Neuronal stem cell (in vitro differentiated cells): ENCODE data around the gene CEL.

Source experiments
- DNase-seq: peaks from one replicate; pipeline ENCODE4 v3.0.0-alpha.2; 2013; ENCODE audit warnings: low spot score
- H2AFZ ChIP-seq: one replicate; pipeline ENCODE4 v1.6.1; 2013; ENCODE audit warnings: mild to moderate bottlenecking, low read length, inconsistent platforms
- H2AK5ac ChIP-seq: 2 replicates; pipeline ENCODE4 v1.6.1; 2013; ENCODE audit warnings: low read depth, mild to moderate bottlenecking, inconsistent platforms, low read length, moderate library complexity, mixed read lengths
- H2BK120ac ChIP-seq: 2 replicates; pipeline ENCODE4 v1.6.1; 2013; ENCODE audit warnings: low read depth, mild to moderate bottlenecking, inconsistent platforms, low read length, moderate library complexity, mixed read lengths
- H2BK12ac ChIP-seq: one replicate; pipeline ENCODE4 v1.6.1; 2013; ENCODE audit warnings: low read length, inconsistent platforms
- H2BK15ac ChIP-seq: 2 replicates; pipeline ENCODE4 v1.6.1; 2013; ENCODE audit warnings: mild to moderate bottlenecking, low read length, inconsistent platforms, mixed read lengths
- H2BK5ac ChIP-seq: one replicate; pipeline ENCODE4 v1.6.1; 2013; ENCODE audit warnings: inconsistent platforms, mild to moderate bottlenecking, low read length, moderate library complexity
- H3K14ac ChIP-seq: one replicate; pipeline ENCODE4 v1.6.1; 2013; ENCODE audit warnings: low read length, inconsistent platforms
- H3K18ac ChIP-seq: 2 replicates; pipeline ENCODE4 v1.6.1; 2013; ENCODE audit warnings: low read length, inconsistent platforms
- H3K23ac ChIP-seq: 2 replicates; pipeline ENCODE4 v1.6.1; 2013; ENCODE audit warnings: low read depth, mild to moderate bottlenecking, mixed read lengths, low read length, inconsistent platforms; ENCODE audit not compliant: poor library complexity
- H3K27ac ChIP-seq: replicated peaks from 3 replicates; pipeline ENCODE4 v1.5.1; 2013; ENCODE audit warnings: low read length, inconsistent platforms
- H3K27me3 ChIP-seq, 3 experiments: 2 replicates each; pipeline ENCODE4 v1.6.1; 2013; ENCODE audit warnings: low read length in 3 of 3, mild to moderate bottlenecking in 2 of 3, inconsistent platforms in 1 of 3, low read depth in 1 of 3, mixed read lengths in 1 of 3, moderate library complexity in 1 of 3; ENCODE audit not compliant: control insufficient read depth in 3 of 3, insufficient read depth in 3 of 3
- H3K36me3 ChIP-seq, 2 donors: replicated peaks in 1 of 2; 2 replicates each; pipeline ENCODE4 v1.6.1; 2013; ENCODE audit warnings: low read length in 2 of 2; ENCODE audit not compliant: control insufficient read depth in 2 of 2, insufficient read depth in 2 of 2
- H3K4ac ChIP-seq: 2 replicates; pipeline ENCODE4 v1.6.1; 2013; ENCODE audit warnings: inconsistent platforms, mild to moderate bottlenecking, low read length, moderate library complexity
- H3K4me1 ChIP-seq, 2 donors: 1 replicate in 1 of 2; 2 replicates in 1 of 2; pipeline ENCODE4 v1.6.1; 2013; ENCODE audit warnings: low read length in 2 of 2, low read depth in 1 of 2; ENCODE audit not compliant: control insufficient read depth in 2 of 2, insufficient read depth in 1 of 2
- H3K4me2 ChIP-seq: one replicate; pipeline ENCODE4 v1.6.1; 2013; ENCODE audit warnings: mild to moderate bottlenecking, low read length, inconsistent platforms; ENCODE audit not compliant: insufficient read depth, poor library complexity, severe bottlenecking
- H3K4me3 ChIP-seq, 2 donors: 2 replicates each; pipeline ENCODE4 v1.5.1; 2013; ENCODE audit warnings: low read length in 2 of 2, mild to moderate bottlenecking in 2 of 2, inconsistent platforms in 1 of 2, moderate library complexity in 1 of 2
- H3K79me1 ChIP-seq: one replicate; pipeline ENCODE4 v1.6.1; 2013; ENCODE audit warnings: low read depth, mild to moderate bottlenecking, inconsistent platforms, low read length, moderate library complexity
- H3K9ac ChIP-seq: one replicate; pipeline ENCODE4 v1.6.1; 2013; ENCODE audit warnings: mild to moderate bottlenecking, low read depth, low read length, inconsistent platforms; ENCODE audit not compliant: poor library complexity
- H3K9me3 ChIP-seq, 2 donors: replicated peaks in 1 of 2; 2 replicates each; pipeline versions ENCODE3 to v1.6.1; 2013; ENCODE audit warnings: low read length in 2 of 2, mild to moderate bottlenecking in 2 of 2, inconsistent platforms in 1 of 2, low read depth in 1 of 2, mixed read lengths in 1 of 2, moderate library complexity in 1 of 2; ENCODE audit not compliant: control insufficient read depth in 2 of 2, insufficient read depth in 1 of 2
- H4K8ac ChIP-seq: one replicate; pipeline ENCODE4 v1.6.1; 2013; ENCODE audit warnings: low read depth, mild to moderate bottlenecking, inconsistent platforms, low read length, moderate library complexity
- H4K91ac ChIP-seq: one replicate; pipeline ENCODE4 v1.6.1; 2013; ENCODE audit warnings: low read length, low read depth, mild to moderate bottlenecking, inconsistent platforms; ENCODE audit not compliant: poor library complexity
- WGBS, 2 donors: extraction: QIAGEN DNeasy Blood & Tissue Kit; methylation state at CpG; one replicate each; pipeline ENCODE4 v1.1.7; 2013; ENCODE audit warnings: missing lambda C conversion rate in 2 of 2, mixed read lengths in 1 of 2; ENCODE audit not compliant: insufficient read length in 2 of 2, insufficient replicate concordance in 1 of 2; ENCODE audit errors: extremely low coverage in 2 of 2; 5-methylcytosine and 5-hydroxymethylcytosine counted together

CEL gene

DNA sequence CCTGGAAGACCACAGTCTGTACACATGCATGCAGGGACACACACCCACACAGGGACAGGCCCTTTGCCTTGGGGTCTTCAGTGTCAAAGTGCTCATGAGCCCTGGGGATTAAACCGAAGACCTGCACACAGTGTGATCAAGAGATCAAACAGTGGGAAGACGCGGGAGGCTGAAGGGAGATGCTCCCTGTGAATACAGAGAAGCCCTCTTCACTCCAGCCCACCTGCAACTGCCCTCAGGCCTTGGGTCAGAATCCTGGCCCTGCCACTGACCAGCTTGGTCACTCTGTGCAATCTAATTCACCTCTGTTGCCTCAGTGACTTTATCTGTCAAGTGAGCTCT, 56.4 kb downstream of the CEL start:
- H2BK5ac ChIP-seq, result no peak overlapping the region
- H3K4me1 ChIP-seq, result peaks cover 55 to 59% of the 10 kb centered on the region in 2 donors
- DNase-seq, result no peak
- H2BK120ac ChIP-seq, result no peak overlapping the region
- H2AK5ac ChIP-seq, result peak overlapping the region; percentile 25
- peaks cover 0 to 2% (median 0%) of the 10 kb centered on the region in 3 experiments for H3K27me3 ChIP-seq
- no peak overlapping the region for H2AFZ ChIP-seq
- no peak overlapping the region for H3K4ac ChIP-seq
- no peak overlapping the region for H3K14ac ChIP-seq
- WGBS, 2 donors, result no CpG with 5 or more reads among the region's 3 CpGs
- H2BK15ac ChIP-seq, result no peak overlapping the region
- H4K8ac ChIP-seq, result no peak overlapping the region
- H3K27ac ChIP-seq, result no peak overlapping the region
- H3K23ac ChIP-seq, result peak overlapping the region; percentile 34
- H3K79me1 ChIP-seq, result peaks cover 32% of the 10 kb centered on the region
- H3K9ac ChIP-seq, result no peak overlapping the region
- no peak overlapping the region for H3K4me3 ChIP-seq
- H3K18ac ChIP-seq, result no peak overlapping the region
- peaks cover 0 to 5% of the 10 kb centered on the region in 2 donors for H3K36me3 ChIP-seq
- H2BK12ac ChIP-seq, result no peak overlapping the region
- H4K91ac ChIP-seq, result no peak overlapping the region
- H3K4me2 ChIP-seq, result no peak overlapping the region
- H3K9me3 ChIP-seq, result no peaks in the 10 kb centered on the region

GRCh38 chr9:133118568-133118967, 56.8 kb downstream of the CEL start:
- H2AFZ ChIP-seq, result no peak overlapping the region
- peak overlapping the region; percentile 51 for H2AK5ac ChIP-seq
- no peak overlapping the region for H4K8ac ChIP-seq
- peak overlapping the region; percentile 11 for H3K23ac ChIP-seq
- WGBS, 2 donors, result no CpG with 5 or more reads among the region's 3 CpGs
- H3K4me1 ChIP-seq, result peaks cover 55 to 63% of the 10 kb centered on the region in 2 donors
- H3K9me3 ChIP-seq, result no peaks in the 10 kb centered on the region
- H4K91ac ChIP-seq, result no peak overlapping the region
- no peak overlapping the region for H2BK15ac ChIP-seq
- no peak overlapping the region for H2BK120ac ChIP-seq
- no peak overlapping the region for H3K4ac ChIP-seq
- no peak overlapping the region for H3K27ac ChIP-seq
- peak overlapping the region; percentile 25 for H3K14ac ChIP-seq
- no peak for DNase-seq
- peaks cover 0 to 2% (median 0%) of the 10 kb centered on the region in 3 experiments for H3K27me3 ChIP-seq
- peaks cover 0 to 5% of the 10 kb centered on the region in 2 donors for H3K36me3 ChIP-seq
- no peak overlapping the region for H3K9ac ChIP-seq
- no peak overlapping the region for H3K4me3 ChIP-seq
- peak overlapping the region; percentile 84 for H2BK5ac ChIP-seq
- H3K4me2 ChIP-seq, result no peak overlapping the region
- peak overlapping the region; percentile 12 for H2BK12ac ChIP-seq
- peak overlapping the region; percentile 63 for H3K18ac ChIP-seq
- peaks cover 32% of the 10 kb centered on the region for H3K79me1 ChIP-seq

DNA sequence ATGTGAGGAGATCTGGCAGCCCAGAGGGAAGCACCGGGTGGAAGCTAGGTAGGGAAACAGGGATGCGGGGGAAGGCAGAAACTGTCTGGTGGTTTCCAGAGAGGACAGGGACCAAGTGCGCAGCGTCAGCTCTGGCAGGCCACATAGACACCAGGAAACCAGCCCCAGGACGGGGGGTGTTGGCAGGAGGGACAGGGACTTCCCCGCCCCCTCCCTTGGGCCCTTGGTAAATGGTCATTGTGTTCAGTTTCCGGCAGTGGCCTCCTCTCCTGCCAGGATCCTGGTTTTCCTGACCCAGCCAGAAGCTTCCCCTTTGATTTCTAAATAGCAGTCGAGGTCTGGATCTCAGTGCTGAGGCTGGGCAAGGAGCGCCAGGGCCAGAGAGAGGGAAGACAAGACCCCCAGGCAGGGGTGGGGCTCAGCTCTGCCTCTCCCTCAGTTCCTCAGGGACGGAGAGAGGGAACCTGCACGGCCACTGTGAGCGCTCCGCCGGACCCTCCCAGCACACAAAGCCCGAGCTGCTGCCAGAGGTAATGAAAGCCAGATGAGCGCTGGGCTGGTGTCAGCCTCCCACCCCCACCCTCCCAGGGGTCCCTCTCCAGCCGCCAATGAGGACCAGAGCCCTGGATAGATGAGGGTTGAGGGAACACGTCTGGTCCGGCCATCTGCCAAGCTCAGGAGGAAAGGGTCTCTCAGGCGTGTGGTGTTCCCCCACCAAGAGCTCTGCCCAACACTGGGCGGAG, 57.5 kb downstream of the CEL start:
- no peak overlapping the region for H2BK12ac ChIP-seq

DNA sequence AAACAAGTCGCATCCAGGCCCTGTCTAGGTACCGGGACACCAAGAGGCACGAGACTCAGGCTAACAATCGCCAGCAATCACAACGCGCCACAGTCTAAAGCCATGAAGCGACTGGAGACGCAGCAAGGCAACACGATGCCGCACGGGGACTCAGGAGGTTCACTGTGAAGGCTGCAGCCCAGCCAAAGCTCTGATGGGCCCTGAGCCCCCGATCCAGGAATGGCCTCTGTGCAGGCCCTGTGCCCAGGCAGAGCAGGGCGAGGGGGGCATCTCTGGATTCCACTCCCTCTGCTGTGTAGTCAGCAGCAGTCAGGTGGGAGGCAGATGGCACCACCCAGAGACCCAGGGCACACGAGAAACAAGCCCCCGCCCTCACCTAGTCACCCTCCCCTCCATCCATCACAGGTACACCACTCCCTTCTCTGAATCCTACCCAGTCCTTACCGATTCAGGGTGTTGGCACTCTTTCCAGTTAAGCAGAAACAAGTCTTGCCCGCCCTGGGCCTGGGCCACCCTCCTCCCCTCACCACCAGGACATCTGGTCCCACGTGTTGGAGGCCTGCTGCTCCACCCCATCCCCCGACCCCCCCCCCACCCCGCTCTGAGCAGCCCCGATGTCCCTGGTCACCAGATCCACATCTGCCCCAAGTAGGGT, 58.2 kb downstream of the CEL start:
- Histone ChIP-seq H2BK5ac (peak overlapping the region; percentile 21), H3K36me3 (peaks cover 0 to 3% of the 10 kb centered on the region in 2 donors), H3K4me3 (peak overlapping the region; percentile 67 to 90), H2BK120ac (no peak overlapping the region), H3K9ac (peak overlapping the region; percentile 83), H3K79me1 (peaks cover 30% of the 10 kb centered on the region), H3K23ac (peak overlapping the region; percentile 22), H2BK15ac (peak overlapping the region; percentile 59), H3K14ac (peak overlapping the region; percentile 92), H2AFZ (no peak overlapping the region), H3K9me3 (no peaks in the 10 kb centered on the region), H4K8ac (no peak overlapping the region), H2BK12ac (no peak overlapping the region), H3K4me2 (peak overlapping the region; percentile 96), H3K4me1 (peaks cover 41 to 56% of the 10 kb centered on the region in 2 donors), H3K18ac (peak overlapping the region; percentile 95), H2AK5ac (peak overlapping the region; percentile 68), H3K27ac (peak overlapping the region; percentile 40), H4K91ac (no peak overlapping the region), H3K4ac (peak overlapping the region; percentile 72), H3K27me3 (peaks cover 0 to 2% (median 0%) of the 10 kb centered on the region in 3 experiments)
- no peak for DNase-seq
- no CpG with 5 or more reads among the region's 21 CpGs for WGBS, 2 donors

More for the DNA sequence above, 57.5 kb downstream of the CEL start:
- no CpG with 5 or more reads among the region's 21 CpGs for WGBS, 2 donors
- Histone ChIP-seq H3K9ac (peak overlapping the region; percentile 82), H3K79me1 (peaks cover 34% of the 10 kb centered on the region), H3K4me1 (peaks cover 48 to 61% of the 10 kb centered on the region in 2 donors), H2BK15ac (peak overlapping the region; percentile 59), H2BK5ac (peak overlapping the region; percentile 84), H4K8ac (no peak overlapping the region), H3K4ac (no peak overlapping the region), H3K14ac (no peak overlapping the region), H3K18ac (peak overlapping the region; percentile 89), H2BK120ac (no peak overlapping the region), H3K23ac (peak overlapping the region; percentile 11), H3K27me3 (peaks cover 0 to 2% (median 0%) of the 10 kb centered on the region in 3 experiments), H4K91ac (no peak overlapping the region), H2AK5ac (peak overlapping the region; percentile 68), H3K4me2 (peak overlapping the region; percentile 61), H2AFZ (no peak overlapping the region), H3K27ac (peak overlapping the region; percentile 40), H3K9me3 (no peaks in the 10 kb centered on the region), H3K4me3 (peak overlapping the region; percentile 14 to 67), H3K36me3 (peaks cover 0 to 3% of the 10 kb centered on the region in 2 donors)
- DNase-seq, result no peak
